Measurements from ENCODE around the gene BRI3. TPM values are rescaled to one million over a fixed set of nuclear protein-coding genes. Genes with fewer than 3 reads are reported as not detected.

The BRI3 gene
- total and polyA plus RNA-seq, 2 of the 8 experiments (the other 6 are each of a cell fraction or from before 2014, with no cell fraction given): 77.5 to 93.4 TPM

DNA sequence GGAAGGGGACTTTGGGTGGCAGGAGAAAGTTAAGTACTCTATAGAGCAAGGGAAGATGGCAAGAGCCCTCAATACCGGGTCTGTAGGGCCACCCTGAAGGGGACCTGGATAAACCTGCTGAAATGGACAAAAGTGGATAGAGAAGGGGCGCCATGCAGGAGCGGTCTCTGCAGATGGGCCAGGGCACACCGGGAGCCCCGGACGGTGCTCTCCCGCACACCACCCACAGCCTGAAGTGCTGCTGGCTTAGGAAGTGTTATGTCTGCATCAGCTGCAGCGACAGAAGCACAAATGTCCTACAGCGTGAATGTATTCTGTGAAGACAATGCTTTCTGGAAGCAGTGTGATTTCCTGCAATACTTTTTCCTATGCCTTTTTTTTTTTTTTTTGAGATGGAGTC, 37.7 kb downstream of the BRI3 start (continued):
- TF ChIP-seq EZH2 (IDR thresholded peaks at IDR 0.05; ENCODE audit: low read depth, low read length, severe bottlenecking) (no peak), SP1 (IDR thresholded peaks at IDR 0.05; ENCODE audit: low read depth, low read length) (no peak), HDAC6 (IDR thresholded peaks at IDR 0.05; ENCODE audit: low read depth, low read length) (no peak), TBP (IDR thresholded peaks at IDR 0.05; ENCODE audit: low read depth, low read length) (no peak), NANOG (IDR thresholded peaks at IDR 0.05; ENCODE audit: insufficient read depth, low read depth, low read length, poor library complexity, severe bottlenecking) (no peak)
- TF ChIP-seq, protein P1, sequence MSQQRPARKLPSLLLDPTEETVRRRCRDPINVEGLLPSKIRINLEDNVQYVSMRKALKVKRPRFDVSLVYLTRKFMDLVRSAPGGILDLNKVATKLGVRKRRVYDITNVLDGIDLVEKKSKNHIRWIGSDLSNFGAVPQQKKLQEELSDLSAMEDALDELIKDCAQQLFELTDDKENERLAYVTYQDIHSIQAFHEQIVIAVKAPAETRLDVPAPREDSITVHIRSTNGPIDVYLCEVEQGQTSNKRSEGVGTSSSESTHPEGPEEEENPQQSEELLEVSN (IDR thresholded peaks at IDR 0.05): no peak
